ENCODE results near the gene HGS.

DNA sequence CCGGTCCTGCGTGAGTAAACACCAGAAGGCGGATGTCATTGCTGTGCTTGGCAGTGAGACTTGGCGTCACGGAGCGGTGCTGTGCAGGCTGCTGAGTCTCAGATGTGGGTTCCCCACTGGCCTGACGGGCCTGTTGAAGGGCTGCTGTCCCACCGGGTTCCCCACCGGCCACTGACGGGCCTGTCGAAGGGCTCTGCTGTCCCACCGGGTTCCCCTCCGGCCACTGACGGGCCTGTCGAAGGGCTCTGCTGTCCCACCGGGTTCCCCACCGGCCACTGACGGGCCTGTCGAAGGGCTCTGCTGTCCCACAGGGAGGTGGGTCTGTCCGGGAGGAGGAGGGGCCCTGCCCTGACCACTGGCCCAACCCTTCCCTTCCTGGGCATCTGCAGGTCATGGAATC, 2.8 kb downstream of the HGS start:
- TF ChIP-seq CTCF (IDR thresholded peaks at IDR 0.05) (no peak), POLR2A (IDR thresholded peaks at IDR 0.05) (no peak)

All from thyroid gland (tissue), 4 donors.